ENCODE data around the gene CDK10.
"Not testable (repeated sequence)": the region's sequence is repeated elsewhere in the genome, so short reads cannot be mapped to it uniquely, and the experiment has no call there.

CDK10 gene

GRCh38 chr16:89668790-89669158, 17.7 kb upstream of the CDK10 start:
- DNase-seq, result no peak

- DNase-seq, result no peak
Observed at GRCh38 chr16:89669755-89670154, 16.7 kb upstream of the CDK10 start.

GRCh38 chr16:89670496-89671431, 15.7 kb upstream of the CDK10 start:
- DNase-seq, result no peak

GRCh38 chr16:89671565-89671964, 14.9 kb upstream of the CDK10 start:
- not testable (repeated sequence) for DNase-seq

- DNase-seq, result no peak
Observed at GRCh38 chr16:89672177-89672941, 14.1 kb upstream of the CDK10 start.

GRCh38 chr16:89678258-89678657, 8.2 kb upstream of the CDK10 start:
- DNase-seq, result no peak

- no peak for DNase-seq
Observed at GRCh38 chr16:89685916-89686315, 573 bp upstream of the CDK10 start.

- DNase-seq, result no peak
Observed at GRCh38 chr16:89687092-89687940, 827 bp downstream of the CDK10 start.

GRCh38 chr16:89688395-89688794, 1.9 kb downstream of the CDK10 start:
- no peak for DNase-seq

- DNase-seq, result no peak
Observed at GRCh38 chr16:89689142-89689541, 2.7 kb downstream of the CDK10 start.

- not testable (repeated sequence) for DNase-seq
Observed at GRCh38 chr16:89689621-89690020, 3.1 kb downstream of the CDK10 start.

GRCh38 chr16:89690392-89690901, 4.0 kb downstream of the CDK10 start:
- DNase-seq, result no peak

GRCh38 chr16:89691231-89691985, 4.9 kb downstream of the CDK10 start:
- no peak for DNase-seq

GRCh38 chr16:89691986-89692569, 5.6 kb downstream of the CDK10 start:
- DNase-seq, result no peak

- DNase-seq, result no peak
Observed at GRCh38 chr16:89693289-89693731, 6.8 kb downstream of the CDK10 start.

- DNase-seq, result no peak
Observed at GRCh38 chr16:89693931-89694783, 7.7 kb downstream of the CDK10 start.

- not testable (repeated sequence) for DNase-seq
Observed at GRCh38 chr16:89694784-89695085, 8.2 kb downstream of the CDK10 start.

- DNase-seq, result no peak
Observed at GRCh38 chr16:89695086-89695874, 8.8 kb downstream of the CDK10 start.

- DNase-seq, result no peak
Observed at GRCh38 chr16:89695875-89696669, 9.6 kb downstream of the CDK10 start.

All from NCI-H446 treated with DMSO at 0.1 percent for 48 hours (cell line).